K562 (cell line): ENCODE data around the gene PVALEF. TPM values are rescaled to one million over a fixed set of nuclear protein-coding genes. Genes with fewer than 3 reads are reported as not detected.

ENCODE experiments used
- CBX8 ChIP-seq: fragments of 200-600 bp; sonication (generic); IDR thresholded peaks from 2 replicates; pipeline ENCODE4 v1.6.1; 2012; ENCODE audit warnings: borderline replicate concordance, mixed run types, low read depth, mild to moderate bottlenecking, moderate library complexity, mixed read lengths, low read length, control low read depth, inconsistent platforms; ENCODE audit not compliant: poor library complexity, severe bottlenecking; ENCODE audit errors: extremely low read depth
- ELF4 ChIP-seq: fragments of 450-650 bp; formaldehyde crosslinking; IDR thresholded peaks from 2 replicates; pipeline ENCODE4 v1.4.0; 2022; ENCODE audit warnings: missing genetic modification characterization
- ILF3 ChIP-seq: fragments of 450-650 bp; IDR thresholded peaks from 2 replicates; pipeline ENCODE4 v1.6.1; 2018; ENCODE audit warnings: antibody characterized with exemption, mild to moderate bottlenecking, moderate library complexity, borderline replicate concordance
- MAZ ChIP-seq, 2 experiments: fragments of 450-650 bp in 1 of 2; sonication (generic) in 1 of 2; formaldehyde crosslinking; IDR thresholded peaks in 1 of 2; conservative IDR thresholded peaks in 1 of 2; 2 replicates each; pipeline versions ENCODE4 v1.4.0 to v1.5.0; 2020; ENCODE audit warnings: mild to moderate bottlenecking in 1 of 2, missing genetic modification reagents in 1 of 2
- MCM5 ChIP-seq: fragments of 450-650 bp; IDR thresholded peaks from 2 replicates; pipeline ENCODE4 v1.6.1; 2016; ENCODE audit warnings: low read depth
- POU5F1 ChIP-seq: fragments of 150-350 bp; IDR thresholded peaks from 2 replicates; pipeline ENCODE4 v1.6.1; 2014; ENCODE audit warnings: borderline replicate concordance, low read length, low read depth, mild to moderate bottlenecking; ENCODE audit not compliant: partially characterized antibody
- RCOR1 ChIP-seq, 2 experiments: IDR thresholded peaks; 2 replicates each; pipeline ENCODE4 v1.6.1; 2012; ENCODE audit warnings: low read depth in 2 of 2, low read length in 2 of 2, borderline replicate concordance in 1 of 2, improper control_type of control experiment in 1 of 2
- polyA plus RNA-seq, 8 experiments: library from polyadenylated mRNA; depleted of rRNA in 4 of 8; stranded (reverse) in 5 of 8; unstranded in 3 of 8; fragments of >200 nt; fragmentation: Nextera tagmentation in 2 of 8; fragmentation: Illumina TruSeq in 1 of 8; extraction: Ambion mirVana in 2 of 8; extraction: Trizol in 1 of 8; gene quantifications; 2 replicates each; pipeline versions ENCODE4 v1.2.1 to v1.2.3, GENCODE V29; 2011 to 2014; ENCODE audit warnings: inconsistent platforms in 1 of 8, missing spikeins in 1 of 8
- total RNA-seq, 7 experiments: library from RNA; depleted of rRNA in 6 of 7; stranded (reverse); fragments of >200 nt in 6 of 7; fragmentation: Illumina TruSeq in 2 of 7; extraction: Trizol in 2 of 7; gene quantifications; 2 replicates each; pipeline versions ENCODE4 v1.2.1 to v1.2.3, GENCODE V29; 2011 to 2021; ENCODE audit warnings: low replicate concordance in 1 of 7
- TF ChIP-seq, protein P1 (sequence below): sonication (generic); formaldehyde crosslinking; IDR thresholded peaks from 2 replicates; pipeline ENCODE4 v1.8.1; 2022; ENCODE audit warnings: missing genetic modification reagents
- TF ChIP-seq, protein P2 (sequence below): sonication (generic); formaldehyde crosslinking; IDR thresholded peaks from 2 replicates; pipeline ENCODE4 v1.8.1; 2023; ENCODE audit warnings: mild to moderate bottlenecking, missing genetic modification reagents

The PVALEF gene
- total and polyA plus RNA-seq, 9 of the 15 experiments (the other 6 are each of a cell fraction or from before 2014, with no cell fraction given) = not detected

DNA sequence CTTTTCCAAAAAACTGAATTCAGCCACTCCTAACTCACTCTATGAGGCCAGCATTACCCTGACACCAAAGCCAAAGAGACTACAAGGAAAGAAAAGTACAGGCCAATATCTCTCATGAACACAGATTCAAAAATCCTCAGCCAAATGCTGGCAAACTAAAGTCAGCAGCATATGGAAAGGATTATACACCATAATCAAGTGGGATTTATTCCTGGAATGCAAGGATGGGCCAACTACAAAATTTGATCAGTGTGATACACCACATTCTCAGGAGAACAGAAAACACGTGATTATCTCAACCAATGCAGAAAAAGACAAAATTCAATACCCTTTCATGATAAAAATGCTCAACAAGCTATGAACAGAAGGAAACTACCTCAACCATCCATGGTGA, 8.5 kb downstream of the PVALEF start (continued):
- TF ChIP-seq, protein P1, sequence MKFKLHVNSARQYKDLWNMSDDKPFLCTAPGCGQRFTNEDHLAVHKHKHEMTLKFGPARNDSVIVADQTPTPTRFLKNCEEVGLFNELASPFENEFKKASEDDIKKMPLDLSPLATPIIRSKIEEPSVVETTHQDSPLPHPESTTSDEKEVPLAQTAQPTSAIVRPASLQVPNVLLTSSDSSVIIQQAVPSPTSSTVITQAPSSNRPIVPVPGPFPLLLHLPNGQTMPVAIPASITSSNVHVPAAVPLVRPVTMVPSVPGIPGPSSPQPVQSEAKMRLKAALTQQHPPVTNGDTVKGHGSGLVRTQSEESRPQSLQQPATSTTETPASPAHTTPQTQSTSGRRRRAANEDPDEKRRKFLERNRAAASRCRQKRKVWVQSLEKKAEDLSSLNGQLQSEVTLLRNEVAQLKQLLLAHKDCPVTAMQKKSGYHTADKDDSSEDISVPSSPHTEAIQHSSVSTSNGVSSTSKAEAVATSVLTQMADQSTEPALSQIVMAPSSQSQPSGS = no peak
- TF ChIP-seq ILF3 (no peak), MAZ (CRISPR knock-in tag; conservative IDR thresholded peaks at IDR 0.05 in 1 of 2, IDR thresholded peaks at IDR 0.05 in 1 of 2) (no peak), RCOR1 (IDR thresholded peaks at IDR 0.05; ENCODE audit: borderline replicate concordance in 1 of 2, low read depth in 2 of 2, low read length in 2 of 2) (no peak), ELF4 (CRISPR knock-in tag) (no peak), MCM5 (no peak), POU5F1 (no peak), CBX8 (no peak)
- TF ChIP-seq, protein P2, sequence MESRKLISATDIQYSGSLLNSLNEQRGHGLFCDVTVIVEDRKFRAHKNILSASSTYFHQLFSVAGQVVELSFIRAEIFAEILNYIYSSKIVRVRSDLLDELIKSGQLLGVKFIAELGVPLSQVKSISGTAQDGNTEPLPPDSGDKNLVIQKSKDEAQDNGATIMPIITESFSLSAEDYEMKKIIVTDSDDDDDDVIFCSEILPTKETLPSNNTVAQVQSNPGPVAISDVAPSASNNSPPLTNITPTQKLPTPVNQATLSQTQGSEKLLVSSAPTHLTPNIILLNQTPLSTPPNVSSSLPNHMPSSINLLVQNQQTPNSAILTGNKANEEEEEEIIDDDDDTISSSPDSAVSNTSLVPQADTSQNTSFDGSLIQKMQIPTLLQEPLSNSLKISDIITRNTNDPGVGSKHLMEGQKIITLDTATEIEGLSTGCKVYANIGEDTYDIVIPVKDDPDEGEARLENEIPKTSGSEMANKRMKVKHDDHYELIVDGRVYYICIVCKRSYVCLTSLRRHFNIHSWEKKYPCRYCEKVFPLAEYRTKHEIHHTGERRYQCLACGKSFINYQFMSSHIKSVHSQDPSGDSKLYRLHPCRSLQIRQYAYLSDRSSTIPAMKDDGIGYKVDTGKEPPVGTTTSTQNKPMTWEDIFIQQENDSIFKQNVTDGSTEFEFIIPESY = no peak
- TF ChIP-seq, all 486 proteins: peak for 0
